GM19023 (cell line): ENCODE data around the gene RBM24.

Source experiments
- ATAC-seq: cut with Tn5 transposase; IDR thresholded peaks from one replicate; pipeline ENCODE4 v1.9.1; 2021; ENCODE audit warnings: mild to moderate bottlenecking, moderate library complexity; ENCODE audit not compliant: unreplicated experiment

Gene RBM24

DNA sequence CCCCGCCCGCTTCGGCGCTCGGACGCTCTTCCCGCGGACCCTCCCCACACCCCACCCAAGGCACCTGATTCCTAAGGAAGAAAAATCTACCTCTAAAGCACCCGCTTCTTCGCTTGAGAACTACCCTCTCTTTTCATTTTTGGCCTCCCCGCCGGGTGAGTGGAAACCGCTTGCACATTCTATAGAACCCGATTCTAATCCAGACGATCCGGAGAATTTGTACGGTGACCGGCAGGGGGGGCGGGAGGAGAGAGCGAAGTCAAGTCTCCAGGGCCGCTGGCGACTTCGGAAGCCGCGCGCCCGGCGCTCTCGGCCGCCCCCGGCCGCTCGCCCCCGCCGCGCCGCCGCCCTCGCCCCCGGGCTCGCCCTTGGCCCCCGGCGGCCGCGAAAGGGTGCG, at the start of gene RBM24:
TSS of gene RBM24 (plus strand) at position 262 of the 397 bp plus-strand sequence. CDS start 221 bp downstream, outside the sequence.
- ATAC-seq: no peak

DNA sequence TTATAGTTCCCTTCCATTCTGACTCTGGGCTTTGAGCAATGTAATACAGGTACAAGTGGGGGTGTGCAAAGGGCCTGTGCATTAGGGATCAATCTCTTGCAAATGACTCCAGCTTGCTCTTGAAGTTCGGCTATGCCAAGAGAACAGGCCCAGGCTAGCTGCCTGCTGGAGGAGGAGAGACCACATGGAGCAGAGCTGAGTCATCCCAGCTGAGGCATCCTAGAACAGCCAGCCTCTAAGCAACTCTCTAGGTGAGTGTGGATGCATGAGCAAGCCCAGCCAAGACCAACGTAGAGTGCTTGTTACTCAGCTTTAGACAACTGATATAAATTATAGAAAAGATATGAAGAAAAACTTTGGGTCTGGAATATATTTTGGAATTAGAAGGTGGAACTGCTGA, 47.6 kb upstream of the RBM24 start:
- no peak for ATAC-seq

DNA sequence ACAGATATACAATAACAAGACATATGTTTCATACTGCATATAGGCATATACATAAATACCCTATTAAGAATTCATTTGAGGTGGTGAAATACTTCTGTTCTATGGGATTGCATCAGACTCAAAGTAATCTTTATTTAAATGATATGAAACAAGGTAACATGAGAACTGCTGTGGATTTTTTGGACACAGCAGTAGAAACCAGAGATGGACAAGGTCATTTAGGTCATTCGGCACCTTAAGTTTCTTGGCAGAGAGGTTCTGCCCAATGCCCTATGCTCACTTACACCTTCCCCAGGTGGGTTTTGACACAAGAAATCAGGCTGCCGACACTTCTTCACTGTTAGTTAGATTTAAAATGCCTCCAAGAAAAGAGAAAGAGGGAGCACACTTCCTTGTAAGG, 43.9 kb upstream of the RBM24 start:
- ATAC-seq: no peak

DNA sequence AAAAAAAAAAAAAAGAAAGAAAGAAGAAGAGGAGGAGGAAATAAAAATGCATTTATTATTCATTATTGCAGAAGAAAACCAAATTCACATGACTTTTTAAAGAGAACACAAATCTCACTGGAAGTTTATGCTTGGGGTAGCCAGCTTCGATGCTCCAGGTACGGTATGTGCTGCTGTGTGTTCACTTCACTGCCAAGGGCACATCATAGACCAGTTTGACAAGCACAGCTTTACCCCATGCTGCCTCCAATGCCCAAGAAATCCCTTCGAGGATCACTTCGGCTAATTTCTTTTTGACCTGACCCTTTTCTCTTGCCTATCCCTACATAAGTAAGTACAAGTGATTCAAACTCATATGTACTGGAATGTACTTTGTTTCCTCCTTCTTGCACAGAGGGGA, 41.9 kb upstream of the RBM24 start:
- ATAC-seq: no peak

DNA sequence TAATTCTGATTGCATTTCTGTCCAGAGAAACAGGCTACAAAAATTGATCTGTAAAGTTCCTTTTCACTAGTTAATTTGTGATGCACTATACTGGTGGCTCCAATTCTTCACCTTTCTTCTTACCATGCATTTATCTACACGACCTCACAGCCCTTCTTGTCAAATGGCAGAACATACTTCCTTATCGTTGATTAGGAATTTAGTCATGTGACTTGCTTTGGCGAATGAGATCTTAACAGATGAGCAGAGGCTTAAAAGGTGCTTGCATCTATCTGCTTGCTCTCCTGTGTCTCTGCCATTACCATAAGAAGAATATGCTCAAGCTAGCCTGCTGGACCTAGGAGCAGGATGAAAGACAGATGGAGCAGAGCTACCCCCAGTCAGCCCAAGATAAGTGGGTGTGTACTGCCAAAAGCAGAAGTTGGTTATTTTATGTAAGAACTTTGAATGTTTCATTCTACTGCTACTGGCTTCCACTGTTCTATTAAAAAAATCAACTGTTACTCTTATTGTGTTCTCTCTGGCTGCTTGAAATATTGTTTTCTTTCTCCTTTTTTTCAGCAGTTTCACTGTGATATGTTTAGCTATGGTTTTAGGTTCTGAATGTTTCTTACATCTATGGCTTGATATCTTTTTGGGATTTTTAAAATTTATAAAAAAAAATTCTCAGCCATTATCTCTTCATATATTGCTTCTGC, 40.2 kb upstream of the RBM24 start:
- no peak for ATAC-seq

DNA sequence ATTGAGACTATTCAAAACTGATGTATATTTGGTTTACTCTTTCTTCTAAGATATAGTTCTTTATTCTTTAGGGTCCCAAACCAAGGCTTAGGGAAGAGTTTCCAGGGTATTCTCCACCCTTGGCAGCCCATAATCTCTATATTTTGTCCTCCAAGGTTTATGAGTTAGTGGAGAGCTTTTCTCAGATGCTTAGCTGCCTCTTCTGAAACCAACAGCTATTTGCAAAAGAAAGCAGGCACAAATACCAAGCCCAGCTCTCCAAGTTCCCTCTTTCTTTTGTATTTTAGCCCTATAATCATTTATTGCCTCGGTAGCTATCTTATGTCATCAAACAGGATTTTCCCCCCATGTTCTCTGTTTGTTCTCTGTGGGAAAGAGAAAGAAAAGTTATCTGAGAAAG, 39.1 kb upstream of the RBM24 start:
- ATAC-seq: no peak

DNA sequence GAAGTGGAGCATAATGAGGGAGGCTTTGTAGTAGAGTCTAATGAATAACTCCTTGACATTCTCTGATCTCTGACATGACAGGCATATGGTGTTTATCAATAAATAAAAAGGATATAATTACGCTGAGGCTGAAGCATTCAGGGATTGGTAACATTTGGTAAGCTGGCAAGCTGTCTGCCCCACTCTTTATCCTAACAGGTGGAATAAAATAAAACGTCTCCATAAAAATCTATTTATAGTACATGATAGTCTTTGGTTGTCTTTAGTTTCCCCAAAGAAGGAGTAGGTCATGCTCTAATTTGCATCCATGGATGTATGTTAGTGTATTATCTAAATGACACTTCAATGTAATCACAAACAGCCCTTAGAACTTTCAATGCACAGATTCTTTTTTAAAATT, 30.9 kb upstream of the RBM24 start:
- no peak for ATAC-seq

DNA sequence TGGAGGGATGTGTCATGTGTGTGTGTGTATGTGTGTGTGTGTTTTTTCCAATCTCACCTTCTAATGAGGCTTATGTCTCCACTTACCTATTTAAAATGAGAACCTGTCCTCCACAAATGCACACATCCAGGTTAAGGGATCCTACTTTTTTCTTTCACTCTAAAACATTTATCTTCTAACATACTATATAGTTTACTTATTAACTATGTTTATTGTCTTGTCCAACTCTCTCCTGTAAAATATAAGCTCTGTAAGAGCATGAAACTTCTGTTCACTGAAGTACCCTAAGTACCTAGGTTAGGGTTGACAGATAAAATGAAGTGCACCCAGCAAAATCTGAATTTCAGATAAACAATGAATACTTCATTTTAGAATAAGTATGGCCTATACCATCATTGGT, 29.2 kb upstream of the RBM24 start:
- ATAC-seq: no peak

DNA sequence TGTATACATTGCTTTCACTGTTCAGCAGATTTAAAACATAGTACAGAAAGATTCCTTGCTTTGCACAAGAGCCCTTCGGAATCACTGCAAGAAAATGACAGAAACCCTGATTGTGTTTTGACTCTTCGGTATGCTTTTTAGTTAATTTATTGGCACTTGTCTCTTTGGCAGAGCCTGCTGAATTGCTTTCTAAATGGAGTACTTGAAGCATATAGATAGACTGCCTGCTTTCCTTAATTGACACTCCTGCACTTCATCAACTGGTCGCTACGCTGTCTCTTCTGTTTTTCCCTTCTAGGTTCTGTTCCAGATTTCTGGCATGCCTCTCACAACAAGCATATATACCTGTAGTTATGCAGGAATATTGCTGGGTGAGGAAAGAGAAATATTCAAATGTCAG, 22.4 kb upstream of the RBM24 start:
- no peak for ATAC-seq

DNA sequence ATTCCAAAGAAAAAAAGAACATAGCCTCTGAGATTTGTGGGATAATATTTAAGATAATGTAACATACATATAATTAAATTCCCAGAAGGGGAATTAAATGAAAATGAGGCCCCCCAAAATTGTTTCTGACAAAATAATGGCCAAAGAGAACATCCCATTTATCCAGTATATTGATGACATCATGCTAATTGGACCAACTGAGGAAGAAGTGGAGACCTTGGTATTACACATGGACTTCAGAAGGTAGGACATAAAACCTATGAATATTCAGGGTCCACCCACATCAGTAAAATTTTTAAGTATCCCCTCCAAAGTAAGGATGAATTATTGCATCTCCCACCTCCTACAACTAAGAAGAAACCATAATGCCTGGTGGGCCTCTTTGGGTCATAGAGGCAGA, 15.6 kb upstream of the RBM24 start:
- ATAC-seq: no peak

DNA sequence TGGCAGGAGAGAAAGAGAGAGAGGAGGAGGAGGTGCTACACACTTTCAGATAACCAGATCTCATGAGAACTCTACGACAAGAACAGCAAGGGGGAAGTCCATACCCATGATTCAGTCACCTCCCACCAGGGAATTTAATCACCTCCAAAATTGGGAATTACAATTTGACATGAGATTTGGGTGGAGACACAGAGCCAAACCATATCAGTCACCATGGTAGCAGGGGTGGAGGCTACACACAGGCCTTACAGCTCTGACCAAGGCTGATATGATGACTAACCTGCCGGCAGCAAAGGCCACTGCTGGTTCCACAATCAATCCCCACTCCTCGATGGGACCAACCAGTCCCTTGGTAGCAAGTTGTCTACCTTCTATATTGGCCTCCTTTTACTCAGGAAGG, 13.6 kb upstream of the RBM24 start:
- ATAC-seq: no peak

DNA sequence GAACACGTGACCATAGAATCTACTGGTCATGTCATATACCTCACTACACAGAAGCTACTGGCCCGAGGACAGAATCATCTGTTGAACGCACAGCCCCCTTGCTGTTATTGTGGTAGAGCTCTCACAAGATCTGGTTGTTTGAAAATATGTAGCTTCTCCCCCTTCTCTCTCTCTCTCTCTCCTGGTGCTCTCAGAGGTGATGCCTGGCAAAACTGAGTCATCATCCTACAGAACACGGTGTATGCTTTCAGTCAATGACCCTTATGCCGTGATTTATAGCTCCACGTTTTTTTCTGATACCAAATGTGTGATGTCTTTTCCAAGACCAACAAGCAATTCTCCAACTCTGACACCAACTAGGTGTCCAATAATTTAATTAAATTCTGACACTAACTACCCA, 13.0 kb upstream of the RBM24 start:
- ATAC-seq: no peak

DNA sequence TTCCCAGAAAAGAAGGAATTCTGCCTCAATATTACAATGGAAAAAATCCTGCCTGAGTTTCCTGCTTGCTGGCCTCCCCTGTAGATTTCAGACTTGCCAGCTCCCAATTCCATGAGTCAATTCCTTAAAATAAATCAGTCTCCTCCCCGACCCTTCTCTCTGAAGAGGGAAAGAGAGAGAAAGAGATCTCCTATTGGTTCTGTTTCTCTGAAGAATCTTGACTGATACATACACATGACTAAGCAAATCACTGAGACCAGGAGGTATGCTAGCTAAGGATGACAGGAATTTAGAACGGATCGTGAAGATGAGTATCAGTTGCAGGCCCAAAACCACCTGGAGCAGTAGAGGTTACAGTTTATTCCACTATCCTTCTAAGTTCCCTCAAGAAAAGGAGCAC, 11.3 kb upstream of the RBM24 start:
- ATAC-seq: no peak

DNA sequence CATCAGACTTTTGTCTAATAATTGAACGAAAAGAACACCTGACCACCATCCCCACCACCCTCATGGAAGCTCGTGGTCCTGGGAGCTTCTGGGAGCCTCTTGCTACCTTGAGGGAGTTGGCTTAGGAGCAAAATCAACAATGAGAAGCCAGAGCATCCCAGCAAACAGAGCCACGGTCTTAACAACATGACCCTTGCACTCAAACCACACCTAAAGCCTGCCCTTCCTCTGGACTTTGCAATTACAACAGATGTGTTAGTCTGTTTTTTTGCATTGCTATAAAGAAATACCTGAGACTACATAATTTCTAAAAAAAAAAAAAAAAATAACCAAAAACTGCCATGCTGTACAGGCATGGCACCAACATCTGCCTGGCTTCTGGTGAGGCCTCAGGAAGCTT, 9.5 kb upstream of the RBM24 start:
- ATAC-seq: no peak

DNA sequence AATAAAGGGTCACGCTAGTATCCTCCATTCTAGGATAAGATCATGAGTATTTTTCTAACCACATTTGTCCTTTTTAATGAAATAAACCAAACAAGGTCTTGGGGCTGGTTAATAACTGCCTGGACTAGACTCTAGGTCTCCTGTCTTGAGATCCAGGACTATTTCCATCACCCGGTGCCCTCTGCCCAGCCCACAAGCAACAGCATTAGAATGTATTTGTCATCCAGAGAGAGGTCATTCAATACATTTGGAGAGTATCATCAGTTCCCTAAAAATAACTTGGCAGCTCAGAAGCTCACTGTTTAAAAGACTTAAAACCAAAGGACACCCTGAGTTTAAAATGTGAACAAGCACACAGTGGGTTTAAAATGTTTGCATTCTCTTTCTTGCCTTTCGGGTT, 4.4 kb upstream of the RBM24 start:
- no peak for ATAC-seq

DNA sequence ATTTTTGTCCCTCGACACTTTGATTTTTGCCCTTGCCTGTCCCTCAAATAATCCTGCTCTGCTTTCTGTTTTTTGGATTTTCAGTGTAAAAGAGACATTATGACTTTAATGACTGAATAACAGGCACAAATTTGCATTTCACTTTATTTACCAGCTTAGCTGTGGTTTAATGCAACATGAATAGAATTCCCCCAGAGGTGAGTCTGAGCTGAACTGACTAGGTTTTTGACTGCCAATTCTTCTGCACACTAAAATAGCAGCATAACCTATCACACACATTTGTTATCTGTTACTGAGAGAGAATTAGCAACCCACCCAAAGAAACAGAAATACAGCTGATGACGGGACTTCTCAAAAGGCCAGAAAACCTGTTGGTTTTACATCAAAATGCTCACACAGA, 3.9 kb upstream of the RBM24 start:
- ATAC-seq: no peak

DNA sequence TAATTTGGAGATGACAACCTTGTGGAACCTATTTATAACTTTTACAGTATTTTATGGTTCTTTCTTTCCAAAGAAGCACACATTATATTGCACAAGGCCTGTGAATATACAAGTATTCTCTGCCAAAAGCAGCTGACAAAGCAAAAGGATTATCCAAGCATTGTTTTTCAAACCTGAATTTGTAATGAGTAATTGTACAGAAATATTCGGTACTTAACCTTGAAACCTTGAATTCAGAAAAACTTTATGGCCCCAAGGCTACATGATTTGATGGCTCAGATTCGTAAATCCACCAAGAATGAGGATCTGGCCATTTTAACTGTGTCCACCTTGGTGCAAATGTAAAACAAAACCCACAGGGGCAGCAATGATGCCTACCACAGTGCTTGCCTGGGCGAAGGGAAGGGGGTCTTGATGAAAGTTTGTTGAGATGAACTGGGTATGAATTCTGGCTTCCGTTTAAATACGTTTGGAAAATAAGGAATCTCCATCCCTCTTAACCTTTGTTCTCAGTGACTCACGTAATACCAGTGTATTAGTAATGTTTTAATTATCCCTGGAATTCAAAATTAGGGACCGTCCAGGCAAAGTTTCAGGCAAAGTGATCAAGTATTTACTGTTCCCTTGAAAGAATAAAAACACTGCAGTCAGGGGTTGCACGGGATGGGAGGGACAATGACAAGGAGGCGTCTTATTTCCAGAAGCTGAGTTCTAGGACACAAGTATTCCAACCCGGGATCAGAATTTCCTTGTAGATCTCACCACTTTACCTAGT, 2.7 kb upstream of the RBM24 start:
- no peak for ATAC-seq

DNA sequence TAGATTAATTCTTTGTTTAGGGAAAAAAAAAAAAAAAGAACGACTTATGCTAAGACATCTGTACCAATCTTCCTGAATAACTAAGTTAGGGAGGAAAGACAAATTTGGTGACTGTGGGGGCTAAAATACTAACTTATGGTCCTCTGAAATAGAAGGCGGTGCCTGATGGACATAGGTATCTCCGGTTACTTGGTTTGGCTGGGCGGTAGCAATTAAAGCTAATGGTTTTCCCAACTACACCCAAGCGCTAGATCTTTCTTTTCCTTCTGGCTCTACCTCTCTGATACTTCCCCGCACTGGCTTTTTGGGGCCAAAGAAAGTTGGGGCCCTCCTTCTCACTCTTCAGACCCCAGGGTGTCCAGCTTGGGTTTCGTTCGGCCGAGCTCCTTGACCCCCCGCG, 1.0 kb upstream of the RBM24 start:
- ATAC-seq: no peak

DNA sequence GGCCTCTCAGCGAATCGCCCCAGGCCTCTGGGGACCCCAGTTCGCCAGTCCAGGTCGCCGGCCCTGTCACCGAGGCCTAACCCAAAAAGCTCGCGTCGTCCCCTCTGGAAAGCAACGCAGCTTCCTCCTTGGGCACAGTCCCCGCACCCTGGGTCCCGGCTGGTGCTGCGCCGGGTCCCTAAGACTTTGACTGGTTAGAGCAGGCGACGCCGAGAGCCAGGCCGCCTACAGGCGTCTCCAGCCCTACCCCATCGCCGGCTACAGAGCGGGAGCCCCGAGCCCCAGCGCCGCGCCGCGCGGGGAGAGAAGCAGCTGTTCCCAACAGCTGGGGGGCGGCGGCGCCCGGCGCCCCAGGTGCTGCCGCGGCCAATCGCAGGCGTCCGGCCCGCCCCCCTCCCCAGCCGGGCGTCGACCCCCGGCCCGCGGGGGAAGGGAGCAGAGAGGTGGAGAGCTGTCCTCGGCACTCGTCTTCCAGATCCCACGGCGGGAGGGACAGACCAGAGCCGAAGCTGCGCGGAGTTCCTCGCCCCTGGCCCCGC, 540 bp upstream of the RBM24 start:
- ATAC-seq: no peak

DNA sequence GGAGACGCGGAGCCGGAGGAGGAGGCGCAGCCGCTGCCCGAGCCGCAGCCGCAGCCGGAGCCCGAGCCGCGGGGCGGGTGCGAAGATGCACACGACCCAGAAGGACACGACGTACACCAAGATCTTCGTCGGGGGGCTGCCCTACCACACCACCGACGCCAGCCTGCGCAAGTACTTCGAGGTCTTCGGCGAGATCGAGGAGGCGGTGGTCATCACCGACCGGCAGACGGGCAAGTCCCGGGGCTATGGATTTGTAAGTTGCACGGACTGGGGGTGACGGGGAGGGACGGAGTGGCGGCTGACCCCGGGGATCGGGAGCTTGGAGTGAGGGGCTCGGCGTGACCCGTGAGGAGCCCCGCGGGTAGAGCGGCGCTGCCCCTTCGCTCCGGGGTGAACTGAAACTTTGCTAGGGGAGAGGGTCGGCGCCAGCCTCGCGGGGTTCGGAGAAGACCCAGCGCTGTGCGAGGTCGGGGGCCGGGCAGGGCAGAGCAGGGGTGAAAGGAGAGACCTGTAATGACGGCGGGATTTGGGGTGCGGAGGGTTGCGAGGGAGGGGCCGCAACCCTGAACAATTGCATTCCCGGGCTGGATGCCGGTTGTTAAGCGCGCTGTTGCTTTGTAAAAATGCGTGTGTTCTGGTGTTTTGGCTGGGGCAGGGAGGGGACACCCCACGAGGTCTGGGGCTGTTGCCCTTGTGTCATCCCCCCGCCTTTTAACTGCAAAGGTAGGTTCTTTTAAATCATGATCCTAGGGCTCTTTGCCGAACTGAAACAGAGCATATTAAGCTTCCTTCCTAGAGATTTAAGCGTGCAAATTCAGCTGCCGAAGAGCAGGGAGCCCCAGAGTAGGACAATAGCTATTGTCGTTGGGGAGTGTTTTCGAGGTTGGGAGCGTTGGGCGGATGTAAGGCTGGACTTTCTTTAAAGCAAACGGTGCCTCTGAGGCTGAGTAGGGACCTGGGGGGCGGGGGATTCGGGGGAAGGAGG, 628 bp downstream of the RBM24 start:
- ATAC-seq: no peak

DNA sequence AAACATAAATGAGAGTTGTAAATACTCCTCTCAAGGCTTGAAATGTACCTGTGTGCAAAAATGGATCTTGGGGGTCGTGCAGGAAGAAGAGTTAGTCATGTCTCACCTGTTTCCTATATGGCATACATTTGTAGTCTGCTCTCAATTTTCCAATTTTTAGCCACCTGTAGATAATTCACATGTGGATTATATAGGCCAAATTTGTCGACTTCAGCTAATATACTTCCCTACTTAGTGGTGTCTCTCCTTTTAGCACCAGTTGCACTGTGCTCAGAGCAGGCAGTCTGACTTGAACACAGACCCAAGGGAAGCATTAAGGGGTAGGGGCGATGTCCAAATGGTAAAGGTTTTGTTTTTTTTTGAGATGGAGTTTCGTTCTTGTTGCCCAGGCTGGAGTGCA, 1.9 kb downstream of the RBM24 start:
- ATAC-seq: no peak
